Osteoblast (primary cell): ENCODE data around the gene MMP24. TPM values are rescaled to one million over a fixed set of nuclear protein-coding genes. Genes with fewer than 3 reads are reported as not detected.
A peak's percentile ranks its signal among the peaks of the same experiment; 100 is the strongest.
"Not testable (repeated sequence)": the region's sequence is repeated elsewhere in the genome, so short reads cannot be mapped to it uniquely, and the experiment has no call there.

Experiments used
- DNase-seq: peaks from one replicate; pipeline ENCODE4 v3.0.0; 2011; ENCODE audit warnings: low spot score, mixed read lengths; ENCODE audit not compliant: insufficient read length; ENCODE audit errors: missing footprints
- H2AFZ ChIP-seq: 2 replicates; pipeline ENCODE4 v1.6.0; 2011; ENCODE audit warnings: mild to moderate bottlenecking, low read length
- H3K27ac ChIP-seq: 2 replicates; pipeline ENCODE4 v1.5.1; 2011; ENCODE audit warnings: mild to moderate bottlenecking, low read depth, low read length, moderate library complexity
- H3K27me3 ChIP-seq: 2 replicates; pipeline ENCODE4 v1.6.0; 2012; ENCODE audit warnings: mild to moderate bottlenecking, control low read depth, inconsistent platforms, low read length, moderate library complexity; ENCODE audit not compliant: insufficient read depth
- H3K36me3 ChIP-seq: 2 replicates; pipeline ENCODE4 v1.5.1; 2011; ENCODE audit warnings: mild to moderate bottlenecking, low read length, control low read depth, moderate library complexity; ENCODE audit not compliant: insufficient read depth
- H3K4me1 ChIP-seq: 2 replicates; pipeline ENCODE4 v1.5.1; 2011; ENCODE audit warnings: mild to moderate bottlenecking, low read length, control low read depth, moderate library complexity; ENCODE audit not compliant: insufficient read depth
- H3K4me2 ChIP-seq: 2 replicates; pipeline ENCODE4 v1.6.0; 2011; ENCODE audit warnings: mild to moderate bottlenecking, low read length; ENCODE audit not compliant: insufficient read depth
- H3K4me3 ChIP-seq: fragments of 200-600 bp; sonication (generic); 3 replicates; pipeline ENCODE4 v1.5.1; 2012; ENCODE audit warnings: mild to moderate bottlenecking, low read length, inconsistent platforms; ENCODE audit not compliant: insufficient read depth
- H3K79me2 ChIP-seq: 2 replicates; pipeline ENCODE4 v1.6.0; 2012; ENCODE audit warnings: mild to moderate bottlenecking, low read length, control low read depth, inconsistent platforms; ENCODE audit not compliant: insufficient read depth
- H3K9me3 ChIP-seq: 2 replicates; pipeline ENCODE4 v1.5.1; 2011; ENCODE audit warnings: low read depth, low read length, control low read depth
- H4K20me1 ChIP-seq: 2 replicates; pipeline ENCODE4 v1.6.0; 2012; ENCODE audit warnings: mild to moderate bottlenecking, low read length, control low read depth; ENCODE audit not compliant: insufficient read depth
- CTCF ChIP-seq: IDR thresholded peaks from 2 replicates; pipeline ENCODE4 v1.5.1; 2011; ENCODE audit warnings: mild to moderate bottlenecking, low read depth, low read length, moderate library complexity; ENCODE audit errors: extremely low read depth
- total RNA-seq: library from RNA; depleted of rRNA; stranded (reverse); fragments of >200 nt; gene quantifications from 2 replicates; pipeline ENCODE4 v1.2.3, GENCODE V29; 2012

The MMP24 gene
- total RNA-seq, 1 donor = 1.1 TPM

- Histone ChIP-seq H3K4me2 (no peak overlapping the region), H3K36me3 (no peaks in the 10 kb centered on the region), H3K4me1 (no peaks in the 10 kb centered on the region), H3K27me3 (no peaks in the 10 kb centered on the region), H2AFZ (no peak overlapping the region), H3K9me3 (no peaks in the 10 kb centered on the region), H3K79me2 (no peaks in the 10 kb centered on the region), H4K20me1 (no peaks in the 10 kb centered on the region), H3K4me3 (no peak overlapping the region), H3K27ac (no peak overlapping the region)
- DNase-seq = no peak
- TF ChIP-seq CTCF = no peak
These were observed 34.2 kb upstream of the MMP24 start for GRCh38 chr20:35192118-35192872.

- not testable (repeated sequence) for H4K20me1 ChIP-seq, H2AFZ ChIP-seq, H3K27me3 ChIP-seq, H3K9me3 ChIP-seq, H3K4me1 ChIP-seq, H3K4me3 ChIP-seq, H3K4me2 ChIP-seq, DNase-seq, H3K27ac ChIP-seq, H3K36me3 ChIP-seq, H3K79me2 ChIP-seq
These were observed 33.3 kb upstream of the MMP24 start for GRCh38 chr20:35193031-35193791.

- H3K27me3 ChIP-seq = no peaks in the 10 kb centered on the region
- no peak overlapping the region for H3K4me3 ChIP-seq
- H3K9me3 ChIP-seq = peaks cover 7% of the 10 kb centered on the region
- no peak for DNase-seq
- peaks cover 10% of the 10 kb centered on the region for H3K4me1 ChIP-seq
- no peaks in the 10 kb centered on the region for H3K36me3 ChIP-seq
- H3K79me2 ChIP-seq = no peaks in the 10 kb centered on the region
- no peak overlapping the region for H2AFZ ChIP-seq
- no peak overlapping the region for H3K4me2 ChIP-seq
- H3K27ac ChIP-seq = no peak overlapping the region
- no peaks in the 10 kb centered on the region for H4K20me1 ChIP-seq
- TF ChIP-seq CTCF = no peak
These were observed 30.2 kb upstream of the MMP24 start for GRCh38 chr20:35196313-35196712.

GRCh38 chr20:35199740-35200139, 26.8 kb upstream of the MMP24 start:
- H3K4me3 ChIP-seq = no peak overlapping the region
- no peak for DNase-seq
- H3K36me3 ChIP-seq = no peaks in the 10 kb centered on the region
- peak overlapping the region; percentile 35 for H3K4me2 ChIP-seq
- TF ChIP-seq CTCF = no peak
- H3K9me3 ChIP-seq = peaks cover 7% of the 10 kb centered on the region
- H3K27ac ChIP-seq = peak overlapping the region; percentile 57
- H3K79me2 ChIP-seq = no peaks in the 10 kb centered on the region
- H3K4me1 ChIP-seq = peaks cover 10% of the 10 kb centered on the region
- no peaks in the 10 kb centered on the region for H4K20me1 ChIP-seq
- no peaks in the 10 kb centered on the region for H3K27me3 ChIP-seq
- no peak overlapping the region for H2AFZ ChIP-seq
